ENCODE data around the gene NSMCE1. TPM values are rescaled to one million over a fixed set of nuclear protein-coding genes. Genes with fewer than 3 reads are reported as not detected.

The NSMCE1 gene
- total and polyA plus RNA-seq, 2 of the 4 experiments (the other 2 are of a cell fraction) = 47.5 to 120 TPM

- Histone ChIP-seq H3K56ac (ENCODE audit: extremely low read depth, insufficient read depth, low read length) (no peak overlapping the region), H3K4me2 (ENCODE audit: low read depth, low read length) (no peak overlapping the region), H3K27ac (ENCODE audit: insufficient read depth, low read length) (no peak overlapping the region; the same call in 1 of the 2 replicates), H3K4me1 (ENCODE audit: control insufficient read depth, insufficient read depth, low read length) (peaks cover 11% of the 10 kb centered on the region), H3K27me3 (ENCODE audit: control insufficient read depth, insufficient read depth, low read length) (no peaks in the 10 kb centered on the region), H3K79me1 (ENCODE audit: low read depth in 1 of 2, low read length in 2 of 2) (peaks cover 0 to 8% of the 10 kb centered on the region in 2 experiments; a peak in 1 of 4 replicates), H2AK5ac (ENCODE audit: low read depth, low read length) (peak overlapping the region; percentile 97), H4K5ac (ENCODE audit: low read depth, low read length) (peak overlapping the region; percentile 2; the same call in 1 of the 2 replicates), H2BK20ac (ENCODE audit: low read depth, low read length) (peak overlapping the region; percentile 75), H2BK15ac (ENCODE audit: low read depth, low read length) (peak overlapping the region; percentile 92; the same call in 2 of the 3 replicates), H2AK9ac (replicated peaks; ENCODE audit: low read depth, low read length, poor library complexity) (peak overlapping the region; percentile 63), H3K18ac (ENCODE audit: low read depth, low read length) (peak overlapping the region; percentile 79; the same call in 1 of the 2 replicates), H3K9me1 (ENCODE audit: insufficient read depth, low read length) (no peaks in the 10 kb centered on the region), H3K9me3 (ENCODE audit: control insufficient read depth, insufficient read depth, low read length) (0 out of 2 replicates have a peak, but pooled peaks cover 3% of the 10 kb centered on the region), H4K8ac (ENCODE audit: low read depth in 2 of 2, low read length in 2 of 2) (peak overlapping the region; percentile 89 to 90), H3K4me3 (ENCODE audit: insufficient read depth, low read depth, low read length) (no peak overlapping the region), H3K4ac (ENCODE audit: low read depth, low read length) (peak overlapping the region; percentile 81), H3K9ac (ENCODE audit: low read depth, low read length) (no peak overlapping the region), H2BK5ac (ENCODE audit: low read depth, low read length, poor library complexity, severe bottlenecking) (peak overlapping the region; percentile 98), H3K23ac (ENCODE audit: low read depth, low read length) (no peak overlapping the region), H3K36me3 (ENCODE audit: control insufficient read depth, insufficient read depth, low read length) (no peaks in the 10 kb centered on the region), H2AFZ (replicated peaks; ENCODE audit: low read length, poor library complexity) (peak overlapping the region; percentile 57), H3K14ac (replicated peaks; ENCODE audit: low read depth, low read length) (peak overlapping the region; percentile 68), H4K91ac (ENCODE audit: insufficient read depth, low read depth, low read length) (peak overlapping the region; percentile 89), H2BK120ac (ENCODE audit: low read depth, low read length) (peak overlapping the region; percentile 99), H4K20me1 (ENCODE audit: insufficient read depth, low read length) (no peaks in the 10 kb centered on the region)
- no TSS peak for BruUV-seq (replicated peaks)
- ATAC-seq (ENCODE audit: low read depth) = no peak
- dilution Hi-C loops (cut with HindIII; ENCODE audit: low sequenced_read_pairs, unreplicated experiment) = no loop called here
- POLR2A ChIA-PET (ENCODE audit: unreplicated experiment) = no interaction called here
- intact Hi-C loops (cut with micrococcal nuclease) = no loop called here
- in situ Hi-C loops (cut with MboI; ENCODE audit: low sequenced_read_pairs) = no loop called here
- DNase-seq = no peak
- WGBS, 2 experiments (ENCODE audit: extremely low coverage in 2 of 2, insufficient read length in 1 of 2) = no CpG with 5 or more reads among the region's 8 CpGs
- TF ChIP-seq USF2 (IDR thresholded peaks at IDR 0.05; ENCODE audit: low read depth, low read length) (no peak), SMC3 (IDR thresholded peaks at IDR 0.05; ENCODE audit: low read depth, low read length) (no peak), CTCF (conservative IDR thresholded peaks at IDR 0.05; ENCODE audit: low read depth, low read length) (no peak), CHD1 (IDR thresholded peaks at IDR 0.05; ENCODE audit: low read depth, low read length) (no peak), FOS (IDR thresholded peaks at IDR 0.05; ENCODE audit: low read depth, low read length) (no peak), NFE2L2 (IDR thresholded peaks at IDR 0.05; ENCODE audit: low read depth, low read length) (no peak), POLR2A (IDR thresholded peaks at IDR 0.05; ENCODE audit: low read depth, low read length) (no peak), RAD21 (IDR thresholded peaks at IDR 0.05; ENCODE audit: low read length) (no peak), BHLHE40 (IDR thresholded peaks at IDR 0.05; ENCODE audit: low read depth, low read length) (no peak), RFX5 (IDR thresholded peaks at IDR 0.05; ENCODE audit: low read depth, low read length) (no peak), CEBPB (IDR thresholded peaks at IDR 0.05; ENCODE audit: low read depth, low read length) (no peak), MAZ (IDR thresholded peaks at IDR 0.05; ENCODE audit: borderline replicate concordance, low read depth, low read length) (no peak), MAFK (IDR thresholded peaks at IDR 0.05; ENCODE audit: low read depth, low read length) (no peak), ELK1 (IDR thresholded peaks at IDR 0.05; ENCODE audit: borderline replicate concordance, low read depth, low read length) (no peak), RCOR1 (IDR thresholded peaks at IDR 0.05; ENCODE audit: insufficient replicate concordance, low read length) (no peak), MXI1 (IDR thresholded peaks at IDR 0.05; ENCODE audit: borderline replicate concordance, low read depth, low read length) (no peak)
- CTCF ChIA-PET = interaction anchor here (1.1 kb wide), 1 partner anchor 59 kb away, joined by 3 read pairs; no protein-coding TSS in a partner anchor
Measured at GRCh38 chr16:27175888-27176287, 92.7 kb downstream of the NSMCE1 start.
